ENCODE measurements around the gene RFTN1.

RFTN1 gene

GRCh38 chr3:16358336-16358735, 155.2 kb downstream of the RFTN1 start:
- H3K9ac ChIP-seq (ENCODE audit: insufficient read length), result no peak overlapping the region
- no peaks in the 10 kb centered on the region for H3K36me3 ChIP-seq (ENCODE audit: insufficient read depth, low read length)
- no peak overlapping the region for H3K4me3 ChIP-seq
- H3K9me3 ChIP-seq (ENCODE audit: low read depth, low read length), result no peaks in the 10 kb centered on the region
- no peak overlapping the region for H3K27ac ChIP-seq
- DNase-seq (ENCODE audit: low read depth, low spot score), result no peak
- no peak for TF ChIP-seq FOXP2 (optimal IDR thresholded peaks at IDR 0.05; ENCODE audit: control extremely low read depth, extremely low read length, insufficient read depth)
- TF ChIP-seq POLR2AphosphoS5 (IDR thresholded peaks at IDR 0.05; ENCODE audit: borderline replicate concordance, low read depth, low read length), result no peak
- no peak for TF ChIP-seq EZH2 (IDR thresholded peaks at IDR 0.05)

DNA sequence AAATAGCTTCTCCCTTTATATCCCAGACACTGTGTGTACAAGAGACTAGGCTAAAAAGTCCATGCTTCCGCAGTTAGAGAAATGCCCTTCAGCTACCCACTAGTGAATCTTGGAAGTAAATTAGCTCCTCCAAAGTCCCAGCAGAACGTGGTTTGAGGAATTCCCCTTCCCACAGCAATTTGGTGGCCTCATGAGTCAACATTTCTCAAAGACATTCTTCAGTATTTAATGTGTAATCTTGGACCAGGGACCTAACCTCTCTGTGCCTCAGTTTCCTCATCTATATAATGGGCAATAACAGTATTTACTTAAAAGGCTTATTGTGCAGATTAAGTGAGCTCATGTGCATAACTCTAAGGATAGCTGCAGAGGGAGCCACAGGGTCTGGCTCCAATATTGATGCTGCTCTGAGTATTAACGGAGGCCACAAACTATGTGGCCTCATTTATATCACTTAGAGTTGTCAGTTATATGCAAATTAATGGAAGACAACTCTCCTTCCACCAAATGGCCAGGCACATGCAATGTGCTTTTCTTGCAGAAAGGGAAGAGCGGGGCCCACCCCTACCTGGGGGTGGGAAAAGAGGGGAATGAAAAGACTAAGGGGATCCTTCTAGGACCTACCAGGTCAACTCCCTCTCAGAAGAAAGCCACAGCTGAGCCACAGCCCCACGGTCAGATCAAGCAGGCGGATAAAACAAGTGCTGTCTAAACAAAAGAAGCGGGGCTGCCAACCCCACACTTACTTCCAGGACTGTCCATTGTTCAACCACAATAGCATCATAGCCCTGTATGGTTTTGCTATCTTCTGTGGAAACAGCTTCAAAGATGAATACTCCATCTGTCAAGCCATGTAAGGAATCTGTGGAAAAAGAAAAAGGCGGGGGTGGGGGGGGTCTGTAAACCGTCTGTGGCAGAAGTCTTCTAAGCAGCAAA, 156.0 kb downstream of the RFTN1 start:
- no peak overlapping the region for H3K4me3 ChIP-seq
- DNase-seq (ENCODE audit: low read depth, low spot score), result no peak
- TF ChIP-seq POLR2AphosphoS5 (IDR thresholded peaks at IDR 0.05; ENCODE audit: borderline replicate concordance, low read depth, low read length) (no peak), FOXP2 (optimal IDR thresholded peaks at IDR 0.05; ENCODE audit: control extremely low read depth, extremely low read length, insufficient read depth) (no peak), EZH2 (IDR thresholded peaks at IDR 0.05) (no peak)
- H3K9me3 ChIP-seq (ENCODE audit: low read depth, low read length), result no peaks in the 10 kb centered on the region
- H3K36me3 ChIP-seq (ENCODE audit: insufficient read depth, low read length), result no peaks in the 10 kb centered on the region
- no peak overlapping the region for H3K27ac ChIP-seq
- H3K9ac ChIP-seq (ENCODE audit: insufficient read length), result no peak overlapping the region

GRCh38 chr3:16355828-16356227, 157.7 kb downstream of the RFTN1 start:
- Histone ChIP-seq H3K27ac (no peak overlapping the region), H3K36me3 (ENCODE audit: insufficient read depth, low read length) (no peaks in the 10 kb centered on the region), H3K4me3 (no peak overlapping the region), H3K9ac (ENCODE audit: insufficient read length) (no peak overlapping the region), H3K9me3 (ENCODE audit: low read depth, low read length) (no peaks in the 10 kb centered on the region)
- TF ChIP-seq FOXP2 (optimal IDR thresholded peaks at IDR 0.05; ENCODE audit: control extremely low read depth, extremely low read length, insufficient read depth), result no peak
- no peak for TF ChIP-seq POLR2AphosphoS5 (IDR thresholded peaks at IDR 0.05; ENCODE audit: borderline replicate concordance, low read depth, low read length)
- DNase-seq (ENCODE audit: low read depth, low spot score), result no peak

DNA sequence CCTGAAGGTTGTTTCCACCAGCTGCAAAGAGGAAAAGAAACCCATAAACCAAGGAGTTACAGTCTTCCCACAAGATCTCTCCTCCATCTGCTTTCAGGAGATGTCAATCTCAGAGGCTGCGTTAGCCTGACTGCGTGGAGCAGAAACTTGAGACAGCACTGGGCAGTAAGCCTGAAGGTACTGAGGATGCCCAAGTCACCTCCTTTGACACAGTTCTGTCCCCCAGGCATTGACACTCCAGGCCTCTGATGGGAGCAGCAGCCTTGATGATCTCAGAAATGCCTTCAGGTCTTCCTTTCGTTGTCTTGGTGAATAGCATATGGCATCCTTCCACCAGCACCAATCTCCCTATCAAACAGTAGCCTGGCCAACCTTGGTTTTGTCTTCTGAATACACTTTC, 159.2 kb downstream of the RFTN1 start:
- no peaks in the 10 kb centered on the region for H3K36me3 ChIP-seq (ENCODE audit: insufficient read depth, low read length)
- H3K27ac ChIP-seq, result no peak overlapping the region

DNA sequence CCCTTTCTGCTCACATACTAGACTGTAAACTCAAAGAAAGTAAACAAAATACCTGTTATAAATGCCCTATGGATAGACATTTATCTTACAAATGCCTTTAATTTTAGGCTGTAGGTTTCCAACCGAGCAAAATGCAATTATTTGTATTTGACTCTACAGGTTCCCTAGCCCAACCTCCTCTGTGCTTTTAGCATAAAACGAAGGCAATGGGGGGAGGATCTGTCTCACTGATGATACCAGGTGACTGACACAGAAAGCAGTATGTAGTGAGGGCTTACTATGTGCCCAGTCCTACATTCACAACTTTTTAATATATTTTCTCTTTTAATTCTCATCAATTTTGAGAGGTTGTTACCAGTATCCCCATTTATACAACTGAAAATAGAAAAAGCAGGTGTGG, 161.1 kb downstream of the RFTN1 start:
- no peaks in the 10 kb centered on the region for H3K36me3 ChIP-seq (ENCODE audit: insufficient read depth, low read length)
- no peaks in the 10 kb centered on the region for H3K9me3 ChIP-seq (ENCODE audit: low read depth, low read length)
- no peak overlapping the region for H3K4me3 ChIP-seq
- no peak overlapping the region for H3K9ac ChIP-seq (ENCODE audit: insufficient read length)
- no peak for DNase-seq (ENCODE audit: low read depth, low spot score)
- no peak overlapping the region for H3K27ac ChIP-seq
- TF ChIP-seq POLR2AphosphoS5 (IDR thresholded peaks at IDR 0.05; ENCODE audit: borderline replicate concordance, low read depth, low read length) (no peak), FOXP2 (optimal IDR thresholded peaks at IDR 0.05; ENCODE audit: control extremely low read depth, extremely low read length, insufficient read depth) (no peak), EZH2 (IDR thresholded peaks at IDR 0.05) (no peak)

More for the DNA sequence above, 159.2 kb downstream of the RFTN1 start:
- no peak for DNase-seq (ENCODE audit: low read depth, low spot score)
- Histone ChIP-seq H3K4me3 (no peak overlapping the region), H3K9ac (ENCODE audit: insufficient read length) (no peak overlapping the region), H3K9me3 (ENCODE audit: low read depth, low read length) (no peaks in the 10 kb centered on the region)
- TF ChIP-seq POLR2AphosphoS5 (IDR thresholded peaks at IDR 0.05; ENCODE audit: borderline replicate concordance, low read depth, low read length), result no peak
- TF ChIP-seq FOXP2 (optimal IDR thresholded peaks at IDR 0.05; ENCODE audit: control extremely low read depth, extremely low read length, insufficient read depth), result no peak
- TF ChIP-seq EZH2 (IDR thresholded peaks at IDR 0.05), result no peak

GRCh38 chr3:16350597-16351318, 162.7 kb downstream of the RFTN1 start:
- Histone ChIP-seq H3K27ac (peak overlapping the region; percentile 67), H3K9me3 (ENCODE audit: low read depth, low read length) (no peaks in the 10 kb centered on the region), H3K4me3 (no peak overlapping the region), H3K36me3 (ENCODE audit: insufficient read depth, low read length) (no peaks in the 10 kb centered on the region), H3K9ac (ENCODE audit: insufficient read length) (no peak overlapping the region)
- TF ChIP-seq EZH2 (IDR thresholded peaks at IDR 0.05), result no peak
- DNase-seq (ENCODE audit: low read depth, low spot score), result no peak

- peak; percentile 26 for DNase-seq (ENCODE audit: low read depth, low spot score)
These were observed 163.4 kb downstream of the RFTN1 start for GRCh38 chr3:16349986-16350596.

DNA sequence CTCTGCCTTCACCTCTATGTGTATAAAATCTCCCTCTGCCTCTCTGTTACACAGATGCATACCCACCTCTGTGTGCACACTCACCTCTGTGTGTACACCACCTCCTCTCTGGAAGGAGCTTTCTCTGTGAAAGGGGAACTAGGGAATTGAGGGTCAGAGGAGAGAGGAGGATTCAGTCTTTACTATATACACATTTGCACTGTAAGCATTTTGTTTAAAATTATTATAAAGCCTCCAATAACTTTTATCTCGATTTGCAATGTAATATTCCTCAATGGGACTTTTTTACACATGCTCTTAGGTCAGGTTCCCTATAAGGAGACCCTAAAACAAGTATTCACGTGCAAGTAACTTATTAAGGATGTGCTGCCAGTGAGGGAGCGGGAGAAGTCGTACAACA, 166.0 kb downstream of the RFTN1 start:
- no peak overlapping the region for H3K9ac ChIP-seq (ENCODE audit: insufficient read length)
- no peak for DNase-seq (ENCODE audit: low read depth, low spot score)
- H3K4me3 ChIP-seq, result no peak overlapping the region
- TF ChIP-seq POLR2AphosphoS5 (IDR thresholded peaks at IDR 0.05; ENCODE audit: borderline replicate concordance, low read depth, low read length) (no peak), EZH2 (IDR thresholded peaks at IDR 0.05) (no peak), FOXP2 (optimal IDR thresholded peaks at IDR 0.05; ENCODE audit: control extremely low read depth, extremely low read length, insufficient read depth) (no peak)
- no peaks in the 10 kb centered on the region for H3K9me3 ChIP-seq (ENCODE audit: low read depth, low read length)
- H3K36me3 ChIP-seq (ENCODE audit: insufficient read depth, low read length), result no peaks in the 10 kb centered on the region
- no peak overlapping the region for H3K27ac ChIP-seq

More at GRCh38 chr3:16349986-16350596, 163.4 kb downstream of the RFTN1 start:
- Histone ChIP-seq H3K9ac (ENCODE audit: insufficient read length) (no peak overlapping the region), H3K4me3 (no peak overlapping the region), H3K27ac (peak overlapping the region; percentile 67), H3K36me3 (ENCODE audit: insufficient read depth, low read length) (no peaks in the 10 kb centered on the region), H3K9me3 (ENCODE audit: low read depth, low read length) (no peaks in the 10 kb centered on the region)
- TF ChIP-seq POLR2AphosphoS5 (IDR thresholded peaks at IDR 0.05; ENCODE audit: borderline replicate concordance, low read depth, low read length) (no peak), FOXP2 (optimal IDR thresholded peaks at IDR 0.05; ENCODE audit: control extremely low read depth, extremely low read length, insufficient read depth) (no peak), EZH2 (IDR thresholded peaks at IDR 0.05) (no peak)
